SK-N-SH (cell line): ENCODE data around the gene AP4B1.

Experiments used
- EP300 ChIP-seq, 2 experiments: IDR thresholded peaks; 2 replicates each; pipeline versions ENCODE4 v1.4.0 to v1.6.1; 2012; ENCODE audit warnings: borderline replicate concordance in 1 of 2, low read depth in 1 of 2, low read length in 1 of 2
- EZH2phosphoT487 ChIP-seq: fragments of 200-600 bp; sonication (generic); IDR thresholded peaks from 2 replicates; pipeline ENCODE4 v1.6.1; 2017; ENCODE audit warnings: low read depth, mixed run types, mild to moderate bottlenecking, antibody characterized with exemption, moderate library complexity, borderline replicate concordance
- JUND ChIP-seq: IDR thresholded peaks from 2 replicates; pipeline ENCODE4 v1.4.0; 2012
- MXI1 ChIP-seq: IDR thresholded peaks from 2 replicates; pipeline ENCODE4 v1.6.1; 2012; ENCODE audit warnings: mild to moderate bottlenecking, low read depth, low read length, improper control_type of control experiment
- POLR2AphosphoS5 ChIP-seq: IDR thresholded peaks from 2 replicates; pipeline ENCODE4 v1.6.1; 2012; ENCODE audit warnings: low read depth, low read length
- SIN3A ChIP-seq: IDR thresholded peaks from 2 replicates; pipeline ENCODE4 v1.6.1; 2012; ENCODE audit warnings: low read depth, mild to moderate bottlenecking, low read length, moderate library complexity, borderline replicate concordance
- SMC3 ChIP-seq: IDR thresholded peaks from 2 replicates; pipeline ENCODE4 v1.6.1; 2012; ENCODE audit warnings: low read depth, low read length, improper control_type of control experiment
- TEAD4 ChIP-seq: IDR thresholded peaks from 2 replicates; pipeline ENCODE4 v1.4.0; 2012; ENCODE audit warnings: mild to moderate bottlenecking, borderline replicate concordance; ENCODE audit not compliant: insufficient read depth

DNA sequence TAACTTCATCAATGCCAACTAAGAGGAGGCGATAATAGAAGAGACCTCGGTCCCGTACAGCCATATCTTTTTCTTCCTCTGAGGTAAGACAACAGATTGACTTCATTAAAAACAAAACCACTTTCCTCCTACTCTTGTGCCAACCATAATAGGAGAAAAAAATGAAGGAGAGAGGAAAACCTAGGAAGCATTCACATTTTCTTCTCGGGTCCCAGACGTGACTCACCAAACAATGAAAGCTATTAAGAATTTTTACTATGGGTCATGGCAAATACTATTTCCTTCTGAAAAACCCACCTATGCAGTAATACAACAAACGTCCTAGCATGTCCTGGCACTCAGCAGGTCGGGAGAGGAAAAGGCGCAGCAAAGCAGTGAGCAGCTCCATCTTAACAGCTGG lies 8.6 kb downstream of the AP4B1 start:
- no peak for TF ChIP-seq SIN3A
- TF ChIP-seq TEAD4 = no peak
- no peak for TF ChIP-seq EZH2phosphoT487
- TF ChIP-seq POLR2AphosphoS5 = no peak
- no peak for TF ChIP-seq EP300 (IDR thresholded peaks at IDR 0.05; ENCODE audit: borderline replicate concordance in 1 of 2, low read depth in 1 of 2, low read length in 1 of 2)
- no peak for TF ChIP-seq SMC3
- TF ChIP-seq MXI1 = no peak
- no peak for TF ChIP-seq JUND
